Adrenal gland (tissue), 5 donors: ENCODE measurements around the gene MACROD2.

ENCODE experiments used
- CTCF ChIP-seq, 6 experiments: fragments of 450-650 bp in 4 of 6; fragments of 200-600 bp in 2 of 6; sonication (generic) in 1 of 6; IDR thresholded peaks; 1 replicate in 5 of 6; 2 replicates in 1 of 6; pipeline versions ENCODE4 v1.5.1 to v1.8.0; 2016 to 2021; ENCODE audit warnings: antibody characterized with exemption in 6 of 6, mild to moderate bottlenecking in 2 of 6, moderate library complexity in 1 of 6
- POLR2A ChIP-seq, 2 donors: fragments of 450-650 bp; IDR thresholded peaks; one replicate each; pipeline ENCODE4 v1.6.1; 2017; ENCODE audit warnings: antibody characterized with exemption in 2 of 2, mild to moderate bottlenecking in 2 of 2, moderate library complexity in 1 of 2
- donor health status: DM: no; HTN: no; CAD: no.

- TF ChIP-seq CTCF (IDR thresholded peaks at IDR 0.05) (no peak), POLR2A (IDR thresholded peaks at IDR 0.05) (no peak)
Observed at GRCh38 chr20:14543040-14543439, 547.7 kb downstream of the MACROD2 start.
